ENCODE measurements around the gene ZNF296.

The ZNF296 gene

GRCh38 chr19:45103508-45104319 is 27.4 kb upstream of the ZNF296 start:
- in situ Hi-C loops (cut with MboI; ENCODE audit: low sequenced_read_pairs), result no loop called here

GRCh38 chr19:45103156-45103507 is 26.9 kb upstream of the ZNF296 start:
- in situ Hi-C loops (cut with MboI; ENCODE audit: low sequenced_read_pairs), result no loop called here

- in situ Hi-C loops (cut with MboI; ENCODE audit: low sequenced_read_pairs), result no loop called here
Observed at GRCh38 chr19:45102481-45102880, 26.2 kb upstream of the ZNF296 start.

DNA sequence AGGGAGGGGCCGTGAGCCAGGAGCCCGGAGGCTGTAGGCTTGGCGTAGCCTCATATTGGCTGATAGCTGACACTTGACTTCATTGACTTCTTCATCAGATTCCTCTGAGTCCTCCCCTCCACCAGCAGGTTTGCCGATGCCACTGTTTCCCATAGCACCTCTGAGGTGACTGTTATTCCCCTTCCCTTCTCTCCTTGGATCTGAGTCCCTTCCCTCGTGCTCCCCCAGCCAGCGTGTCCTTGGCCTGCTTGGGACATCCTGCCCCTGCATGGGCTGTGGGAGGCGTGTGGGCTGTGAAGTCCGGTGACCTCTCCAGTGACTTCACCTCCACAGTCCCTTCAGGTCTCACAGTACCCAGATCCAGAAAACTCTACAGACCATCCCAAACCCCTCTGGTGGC is 25.5 kb upstream of the ZNF296 start:
- in situ Hi-C loops (cut with MboI; ENCODE audit: low sequenced_read_pairs), result no loop called here

DNA sequence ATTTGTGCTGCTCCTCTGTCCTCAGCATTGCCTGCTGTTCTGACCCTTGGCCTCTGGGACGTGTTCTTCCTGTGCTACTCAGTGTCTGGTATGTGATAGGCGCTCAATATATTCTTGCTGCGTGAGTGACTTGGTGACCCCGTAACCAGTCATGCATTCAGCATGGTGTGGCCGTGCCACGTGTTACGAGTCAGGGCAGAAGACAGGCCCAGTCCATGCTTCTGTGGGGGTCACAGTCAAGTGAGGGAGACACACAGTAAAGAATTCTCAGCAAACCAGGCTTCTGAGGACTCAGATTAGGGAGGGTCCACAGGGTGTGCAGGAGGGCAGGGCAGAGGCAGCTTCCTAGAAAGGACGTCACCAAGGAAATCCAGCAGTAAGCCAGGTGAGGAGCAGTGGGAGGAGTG is 24.6 kb upstream of the ZNF296 start:
- in situ Hi-C loops (cut with MboI; ENCODE audit: low sequenced_read_pairs), result no loop called here

- in situ Hi-C loops (cut with MboI; ENCODE audit: low sequenced_read_pairs), result no loop called here
Observed at GRCh38 chr19:45100201-45100600, 23.9 kb upstream of the ZNF296 start.

- in situ Hi-C loops (cut with MboI; ENCODE audit: low sequenced_read_pairs), result no loop called here
Observed at GRCh38 chr19:45099467-45100191, 23.4 kb upstream of the ZNF296 start.

DNA sequence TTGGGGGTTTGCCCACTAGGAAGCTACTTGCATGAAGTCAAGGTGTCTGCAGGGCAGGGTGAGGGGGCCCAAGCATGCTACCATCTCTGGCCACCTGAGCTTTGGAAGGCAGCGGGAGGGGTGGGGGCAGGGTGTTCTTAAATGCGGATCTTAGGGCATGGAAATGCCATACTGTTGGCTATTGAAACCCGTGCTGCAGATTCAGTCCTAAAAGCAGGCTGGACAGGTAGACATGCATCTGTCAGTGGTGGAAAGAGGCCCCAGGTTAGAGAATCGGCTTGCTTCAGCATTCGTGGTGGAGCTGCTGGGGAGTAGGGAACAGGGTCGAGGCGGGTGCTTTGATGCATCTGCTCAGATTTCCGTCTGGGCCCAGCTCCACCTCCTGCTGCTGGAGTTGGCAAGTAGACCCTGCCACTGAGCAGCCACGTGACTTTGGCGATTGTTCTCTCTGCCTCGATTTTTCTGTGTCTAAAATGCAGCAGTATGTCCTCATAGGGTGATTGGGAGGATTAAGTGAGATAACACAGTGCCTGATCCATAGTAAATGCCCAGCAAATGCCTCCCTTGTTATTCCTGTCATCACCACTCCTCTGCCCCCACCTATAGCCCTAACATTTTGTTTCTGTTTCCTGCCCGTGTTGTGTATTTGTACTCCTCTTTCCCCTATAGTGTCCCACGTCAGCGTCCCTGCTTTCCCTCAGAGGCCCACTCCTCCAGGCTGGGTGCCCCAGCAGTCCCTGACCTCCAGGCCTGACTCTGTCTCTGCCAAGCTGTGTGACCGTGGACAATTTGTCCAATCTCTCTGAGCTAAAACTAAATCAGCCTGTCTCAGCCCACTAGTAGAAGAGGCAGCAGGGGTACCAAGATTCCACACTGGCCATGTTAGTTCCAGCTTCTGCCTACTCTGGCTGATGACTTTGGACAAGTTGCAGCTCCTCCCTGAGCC is 22.5 kb upstream of the ZNF296 start:
- in situ Hi-C loops (cut with MboI; ENCODE audit: low sequenced_read_pairs), result no loop called here

GRCh38 chr19:45097776-45098520 is 21.7 kb upstream of the ZNF296 start:
- in situ Hi-C loops (cut with MboI; ENCODE audit: low sequenced_read_pairs), result no loop called here

DNA sequence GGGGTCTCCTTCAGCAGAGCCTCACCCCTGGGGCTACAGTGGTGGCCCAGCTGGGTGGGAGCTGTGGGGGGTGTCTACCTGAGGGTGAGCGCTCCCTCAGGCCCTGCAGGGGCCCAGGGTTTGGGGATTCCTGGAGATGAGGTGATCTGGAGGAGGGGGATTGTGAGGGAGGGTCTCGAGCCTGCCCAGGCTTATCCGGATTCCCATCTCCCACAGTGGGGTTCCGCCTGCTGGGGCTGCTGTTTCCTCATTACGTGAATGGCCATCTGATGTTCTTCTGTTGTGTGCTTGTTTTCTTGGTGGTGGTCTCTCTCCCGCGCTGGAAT is 21.1 kb upstream of the ZNF296 start:
- in situ Hi-C loops (cut with MboI; ENCODE audit: low sequenced_read_pairs), result no loop called here

DNA sequence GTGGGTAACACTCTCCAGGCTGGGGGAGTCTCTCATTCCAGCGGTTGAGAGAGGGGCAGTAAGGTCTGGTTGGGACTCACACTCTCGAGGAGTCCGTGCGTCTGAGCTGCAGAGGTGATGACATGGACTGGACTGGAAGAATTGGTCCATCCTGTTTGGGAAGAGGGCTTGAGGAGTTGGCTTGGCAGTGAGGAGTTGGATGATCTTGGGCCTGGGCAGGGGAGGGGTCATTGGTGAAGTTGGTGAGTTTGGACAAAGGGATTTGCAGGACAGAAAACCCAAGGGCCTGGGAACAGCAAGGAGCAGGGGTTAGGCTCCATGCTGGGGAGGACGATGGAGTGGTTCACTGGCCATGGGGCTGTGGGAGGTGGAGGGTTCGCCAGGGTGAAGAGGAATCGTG is 20.4 kb upstream of the ZNF296 start:
- in situ Hi-C loops (cut with MboI; ENCODE audit: low sequenced_read_pairs), result no loop called here

DNA sequence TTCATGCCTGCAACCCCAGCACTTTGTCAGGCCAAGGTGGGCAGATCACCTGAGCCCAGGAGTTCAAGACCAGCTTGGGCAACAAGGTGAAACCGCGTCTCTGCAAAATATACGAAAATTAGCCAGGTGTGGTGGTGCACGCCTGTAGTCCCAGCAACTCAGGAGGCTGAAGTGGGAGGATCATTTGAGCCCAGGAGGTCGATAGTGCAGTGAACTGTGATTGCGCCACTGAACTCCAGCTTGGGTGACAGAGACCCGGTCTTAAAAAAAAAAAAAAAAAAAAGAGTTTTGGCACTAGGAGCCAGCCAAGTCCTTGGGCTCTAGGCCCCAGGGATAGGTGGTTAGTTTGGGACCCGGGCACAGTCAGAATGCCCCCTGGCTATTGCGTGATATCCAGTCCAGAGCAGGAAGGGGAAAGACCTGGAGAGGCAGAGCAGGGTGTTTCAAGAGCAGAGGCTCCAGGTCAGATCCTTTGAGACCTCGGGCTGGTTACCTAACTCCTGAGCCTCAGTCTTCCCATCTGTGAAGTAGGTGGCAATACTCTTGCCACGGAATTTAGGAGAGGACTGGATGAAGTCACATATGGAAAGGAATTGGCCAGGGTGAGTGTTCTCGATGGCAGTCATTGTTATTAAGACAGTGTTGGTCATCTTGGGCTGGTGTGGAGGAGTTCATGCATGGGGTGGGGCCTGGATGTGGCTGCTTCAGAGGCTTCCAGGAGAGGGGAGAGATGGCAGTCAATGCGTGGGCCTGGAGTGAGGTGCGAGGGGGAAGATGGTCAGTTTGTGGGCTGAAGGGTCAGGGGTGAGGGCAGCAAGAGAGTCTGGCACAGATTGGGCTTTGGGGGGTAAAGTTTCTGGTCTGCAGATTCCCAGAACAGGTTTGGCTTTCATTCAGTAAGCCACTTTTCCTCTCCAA is 19.5 kb upstream of the ZNF296 start:
- in situ Hi-C loops (cut with MboI; ENCODE audit: low sequenced_read_pairs), result no loop called here

DNA sequence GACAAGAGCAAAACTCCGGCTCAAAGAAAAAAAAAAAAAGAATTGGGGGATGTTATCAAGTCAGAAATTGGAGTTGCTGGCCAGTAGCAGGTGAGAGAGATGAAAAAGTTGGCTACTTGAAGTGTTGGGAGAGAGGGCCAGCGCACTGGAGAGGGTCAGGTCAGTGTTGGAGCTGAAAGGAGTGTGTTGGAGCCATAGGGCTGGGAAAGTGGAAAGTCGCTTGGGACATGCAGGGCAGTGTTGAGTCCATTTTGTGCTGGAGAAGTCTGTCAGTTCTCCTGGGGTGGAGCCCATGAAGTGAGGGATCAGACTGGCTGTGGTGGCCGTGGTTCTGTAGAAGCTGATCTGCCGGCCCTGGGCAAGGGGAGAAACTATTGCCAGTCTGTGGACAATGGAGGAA is 18.4 kb upstream of the ZNF296 start:
- in situ Hi-C loops (cut with MboI; ENCODE audit: low sequenced_read_pairs), result no loop called here

DNA sequence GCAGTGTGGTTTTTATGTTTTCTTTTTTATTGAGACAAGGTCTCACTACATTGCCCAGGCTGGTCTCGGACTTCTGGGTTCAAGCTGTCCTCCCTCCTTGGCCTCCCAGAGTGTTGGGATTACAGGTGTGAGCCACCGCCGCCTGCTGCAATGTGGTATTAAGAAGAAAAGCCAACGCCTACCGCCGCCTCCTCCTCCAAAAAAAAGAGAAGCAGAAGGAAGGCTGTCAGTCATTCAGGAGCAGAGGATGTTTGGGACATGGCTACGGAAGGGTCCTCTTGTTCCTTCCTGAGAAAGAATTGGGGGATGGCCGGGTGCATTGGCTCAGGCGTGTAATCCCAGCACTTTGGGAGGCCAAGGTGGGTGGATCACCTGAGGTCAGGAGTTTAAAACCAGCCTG is 17.9 kb upstream of the ZNF296 start:
- in situ Hi-C loops (cut with MboI; ENCODE audit: low sequenced_read_pairs), result no loop called here

GRCh38 chr19:45092747-45093678 is 16.7 kb upstream of the ZNF296 start, which contains the start of gene PPP1R37:
PPP1R37 (plus strand) TSS chr19:45093179; CDS start chr19:45093326, 147 bp downstream.
- in situ Hi-C loops (cut with MboI; ENCODE audit: low sequenced_read_pairs), result no loop called here

DNA sequence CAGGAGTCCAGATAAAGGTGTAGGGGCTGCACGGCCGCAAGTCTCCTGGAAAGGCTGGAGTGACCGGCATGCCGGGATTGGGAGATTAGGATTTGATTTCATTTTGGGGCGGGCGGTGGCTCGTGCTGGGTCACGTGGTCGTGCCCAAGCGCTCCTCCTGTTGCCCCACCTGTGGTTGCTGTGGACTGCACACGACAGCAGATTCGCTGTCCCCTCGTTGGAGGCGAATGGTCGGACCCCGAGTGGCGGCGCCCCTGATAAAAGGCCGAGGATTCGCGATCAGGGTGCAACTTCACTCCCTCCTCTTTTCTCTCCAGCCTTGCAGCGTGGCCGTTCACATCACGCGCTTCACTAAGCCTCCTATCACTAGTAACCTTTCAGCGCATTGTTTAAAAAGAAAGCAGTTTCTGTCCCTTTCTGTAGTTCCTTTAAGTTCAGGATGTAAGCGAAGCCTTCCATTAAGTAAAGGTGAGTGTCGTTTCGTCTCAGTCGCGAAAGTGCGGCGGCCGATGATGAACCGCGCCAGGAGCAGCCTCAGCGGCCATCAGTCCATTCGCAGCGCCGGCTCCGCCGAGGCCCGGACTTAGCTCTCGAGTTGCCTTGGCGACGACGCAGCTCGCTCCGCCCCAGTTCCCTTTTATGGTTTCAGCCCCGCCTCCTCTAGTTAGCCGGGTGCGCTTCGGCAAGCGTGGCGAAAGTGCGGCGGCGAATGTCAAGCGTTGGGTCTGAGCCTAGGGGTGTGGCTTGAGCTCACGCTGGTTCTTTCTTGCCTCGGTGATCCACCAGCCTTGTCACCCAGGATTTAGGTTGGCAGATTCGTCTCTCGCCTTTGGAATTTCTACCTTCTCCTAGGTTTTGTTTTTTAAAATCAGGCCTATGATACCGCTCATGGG is 15.0 kb upstream of the ZNF296 start:
- in situ Hi-C loops (cut with MboI; ENCODE audit: low sequenced_read_pairs), result no loop called here

DNA sequence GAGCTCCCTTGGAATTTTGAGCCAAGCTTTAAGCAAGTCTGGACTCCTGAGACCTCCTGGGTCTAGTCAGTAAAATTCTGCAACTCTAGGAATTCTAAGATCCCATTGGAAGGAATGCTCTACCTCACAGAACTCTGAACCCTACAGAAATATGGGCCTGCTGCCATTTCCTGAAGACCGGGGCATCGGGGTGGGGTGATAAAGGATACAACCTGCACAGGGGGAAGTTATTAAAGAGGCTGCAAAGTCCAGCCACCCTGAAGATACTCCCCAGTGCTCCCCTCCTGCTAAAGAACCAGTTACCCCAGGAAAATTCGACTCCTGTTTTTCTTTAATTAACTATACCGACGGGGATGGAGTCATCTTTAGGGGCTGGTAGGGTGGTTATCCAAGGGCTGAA is 14.3 kb upstream of the ZNF296 start:
- in situ Hi-C loops (cut with MboI; ENCODE audit: low sequenced_read_pairs), result no loop called here

DNA sequence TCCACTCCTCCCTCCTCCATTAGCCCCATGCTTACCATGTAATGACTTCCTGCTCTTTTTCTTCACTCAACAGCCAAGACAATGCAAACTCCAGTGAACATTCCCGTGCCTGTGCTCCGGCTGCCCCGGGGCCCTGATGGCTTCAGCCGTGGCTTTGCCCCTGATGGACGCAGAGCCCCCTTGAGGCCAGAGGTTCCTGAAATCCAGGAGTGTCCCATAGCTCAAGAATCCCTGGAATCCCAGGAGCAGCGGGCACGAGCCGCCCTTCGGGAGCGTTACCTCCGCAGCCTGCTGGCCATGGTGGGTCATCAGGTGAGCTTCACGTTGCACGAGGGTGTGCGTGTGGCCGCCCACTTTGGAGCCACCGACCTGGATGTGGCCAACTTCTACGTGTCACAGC is 13.8 kb upstream of the ZNF296 start:
- in situ Hi-C loops (cut with MboI; ENCODE audit: low sequenced_read_pairs), result no loop called here

Data from HL-60/S4 (cell line).